ENCODE data around the gene DACT1. TPM values are rescaled to one million over a fixed set of nuclear protein-coding genes. Genes with fewer than 3 reads are reported as not detected.
A peak's percentile ranks its signal among the peaks of the same experiment; 100 is the strongest.
"Not testable (repeated sequence)": the region's sequence is repeated elsewhere in the genome, so short reads cannot be mapped to it uniquely, and the experiment has no call there.

DACT1 gene
- total RNA-seq (2022): not detected in 2 replicates
- percentile 13 among the genes with signal in this experiment for Bru-seq, nascent RNA
- BruChase-seq, experiment 1, labeled RNA remaining after a 6-hour chase: percentile 9 among the genes with signal in this experiment
- percentile 9 among the genes with signal in this experiment for BruChase-seq, experiment 2, labeled RNA remaining after a 2-hour chase
- long read RNA-seq: 0 reads

GRCh38 chr14:58637391-58638230, at the start of gene DACT1:
TSS of gene DACT1 (plus strand) at chr14:58637962. CDS start at chr14:58638203, 241 bp downstream.
- H3K27me3 Mint-ChIP-seq (ENCODE audit: unreplicated experiment): peaks cover 65% of the 10 kb centered on the region
- intact Hi-C loops (cut with micrococcal nuclease; ENCODE audit: unreplicated experiment): loop anchor here (5.0 kb wide), 1 partner anchor 135 kb away; no protein-coding TSS in a partner anchor
- CTCF ChIA-PET: interaction anchor here (0.7 to 1.5 kb wide), 2 partner anchors 136 to 357 kb away, joined by 3 to 4 read pairs; no protein-coding TSS in a partner anchor
- no peak within 1 kb of the TSS for H3K27ac Mint-ChIP-seq (ENCODE audit: unreplicated experiment)
- H3K4me1 Mint-ChIP-seq (ENCODE audit: low read depth, unreplicated experiment): no peaks in the 10 kb centered on the region
- H3K4me3 Mint-ChIP-seq (ENCODE audit: low read depth, unreplicated experiment): peak within 1 kb of the TSS; percentile 75
- peak; percentile 30 for DNase-seq
- peaks cover 9% of the 10 kb centered on the region for H3K36me3 Mint-ChIP-seq (ENCODE audit: insufficient read depth, unreplicated experiment)
- BruUV-seq (replicated peaks): no TSS peak
- TF ChIP-seq CTCF (IDR thresholded peaks at IDR 0.05; ENCODE audit: unreplicated experiment): no peak
- H3K9me3 Mint-ChIP-seq (ENCODE audit: low read depth, unreplicated experiment): no peaks in the 10 kb centered on the region

GRCh38 chr14:58588321-58588720, 49.4 kb upstream of the DACT1 start:
- peaks cover 50% of the 10 kb centered on the region for H3K27me3 Mint-ChIP-seq (ENCODE audit: unreplicated experiment)
- H3K4me3 Mint-ChIP-seq (ENCODE audit: low read depth, unreplicated experiment); BruUV-seq (replicated peaks); H3K4me1 Mint-ChIP-seq (ENCODE audit: low read depth, unreplicated experiment); CTCF ChIA-PET; DNase-seq; H3K36me3 Mint-ChIP-seq (ENCODE audit: insufficient read depth, unreplicated experiment); intact Hi-C loops (cut with micrococcal nuclease; ENCODE audit: unreplicated experiment); H3K9me3 Mint-ChIP-seq (ENCODE audit: low read depth, unreplicated experiment); H3K27ac Mint-ChIP-seq (ENCODE audit: unreplicated experiment): not testable (repeated sequence)

GRCh38 chr14:58593977-58594376, 43.8 kb upstream of the DACT1 start:
- H3K27me3 Mint-ChIP-seq (ENCODE audit: unreplicated experiment): peaks cover 39% of the 10 kb centered on the region
- intact Hi-C loops (cut with micrococcal nuclease; ENCODE audit: unreplicated experiment): no loop called here
- TF ChIP-seq CTCF (IDR thresholded peaks at IDR 0.05; ENCODE audit: unreplicated experiment): no peak
- no peaks in the 10 kb centered on the region for H3K4me1 Mint-ChIP-seq (ENCODE audit: low read depth, unreplicated experiment)
- CTCF ChIA-PET: no interaction called here
- H3K4me3 Mint-ChIP-seq (ENCODE audit: low read depth, unreplicated experiment): no peak overlapping the region
- no TSS peak for BruUV-seq (replicated peaks)
- no peak overlapping the region for H3K27ac Mint-ChIP-seq (ENCODE audit: unreplicated experiment)
- no peaks in the 10 kb centered on the region for H3K9me3 Mint-ChIP-seq (ENCODE audit: low read depth, unreplicated experiment)
- no peak for DNase-seq
- H3K36me3 Mint-ChIP-seq (ENCODE audit: insufficient read depth, unreplicated experiment): no peaks in the 10 kb centered on the region

DNA sequence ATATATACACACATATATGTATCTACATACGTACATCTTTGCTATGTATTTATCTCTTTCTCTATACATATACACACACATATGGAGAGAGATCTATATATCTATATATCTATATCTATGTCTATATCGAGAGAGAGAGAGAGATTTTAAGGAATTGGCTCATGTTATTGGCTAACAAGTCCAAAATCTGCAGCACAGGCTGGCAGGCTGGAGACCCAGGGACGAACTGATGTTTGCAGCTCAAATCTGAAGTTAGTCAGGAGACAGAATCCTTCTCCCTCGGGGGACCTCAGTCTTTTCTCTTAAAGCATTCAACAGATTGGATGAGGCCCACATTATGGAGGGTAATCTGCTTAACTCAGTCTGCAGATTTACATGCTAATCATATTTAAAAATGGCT, 40.7 kb upstream of the DACT1 start:
- CTCF ChIA-PET: no interaction called here
- intact Hi-C loops (cut with micrococcal nuclease; ENCODE audit: unreplicated experiment): no loop called here
- no peak overlapping the region for H3K27ac Mint-ChIP-seq (ENCODE audit: unreplicated experiment)
- no peaks in the 10 kb centered on the region for H3K4me1 Mint-ChIP-seq (ENCODE audit: low read depth, unreplicated experiment)
- TF ChIP-seq CTCF (IDR thresholded peaks at IDR 0.05; ENCODE audit: unreplicated experiment): no peak
- no peaks in the 10 kb centered on the region for H3K36me3 Mint-ChIP-seq (ENCODE audit: insufficient read depth, unreplicated experiment)
- DNase-seq: no peak
- no peak overlapping the region for H3K4me3 Mint-ChIP-seq (ENCODE audit: low read depth, unreplicated experiment)
- no TSS peak for BruUV-seq (replicated peaks)
- no peaks in the 10 kb centered on the region for H3K9me3 Mint-ChIP-seq (ENCODE audit: low read depth, unreplicated experiment)
- H3K27me3 Mint-ChIP-seq (ENCODE audit: unreplicated experiment): peaks cover 22% of the 10 kb centered on the region
